Neural progenitor cell (in vitro differentiated cells): Measurements from ENCODE around the gene COL25A1. TPM values are rescaled to one million over a fixed set of nuclear protein-coding genes. Genes with fewer than 3 reads are reported as not detected.
"Not testable (repeated sequence)": the region's sequence is repeated elsewhere in the genome, so short reads cannot be mapped to it uniquely, and the experiment has no call there.

ENCODE experiments used
- DNase-seq: peaks from one replicate; pipeline ENCODE4 v3.0.0-alpha.2; 2016; ENCODE audit warnings: low spot score
- H2AFZ ChIP-seq: fragments of 200-600 bp; sonication (generic); replicated peaks from 2 replicates; pipeline ENCODE4 v1.6.1; 2016; ENCODE audit warnings: antibody characterized with exemption
- H3F3A ChIP-seq: fragments of 200-600 bp; sonication (generic); 2 replicates; pipeline ENCODE4 v1.6.1; 2016; ENCODE audit warnings: antibody characterized with exemption, low read depth
- H3K27ac ChIP-seq: fragments of 200-600 bp; sonication (generic); 2 replicates; pipeline ENCODE4 v1.5.1; 2016; ENCODE audit warnings: mild to moderate bottlenecking
- H3K27me3 ChIP-seq: fragments of 200-600 bp; sonication (generic); 2 replicates; pipeline ENCODE4 v1.6.1; 2016; ENCODE audit warnings: mild to moderate bottlenecking, moderate library complexity
- H3K36me3 ChIP-seq: fragments of 200-600 bp; sonication (generic); 2 replicates; pipeline ENCODE4 v1.5.1; 2016
- H3K4me1 ChIP-seq: fragments of 200-600 bp; sonication (generic); 2 replicates; pipeline ENCODE4 v1.6.1; 2016; ENCODE audit warnings: mixed run types
- H3K4me2 ChIP-seq: fragments of 200-600 bp; sonication (generic); 2 replicates; pipeline ENCODE4 v1.6.1; 2016
- H3K4me3 ChIP-seq: fragments of 200-600 bp; sonication (generic); 2 replicates; pipeline ENCODE4 v1.5.1; 2016
- H3K79me2 ChIP-seq: fragments of 200-600 bp; sonication (generic); 2 replicates; pipeline ENCODE4 v1.6.1; 2016; ENCODE audit warnings: low read depth
- H3K9ac ChIP-seq: fragments of 200-600 bp; sonication (generic); 2 replicates; pipeline ENCODE4 v1.6.1; 2016
- H3K9me3 ChIP-seq: fragments of 200-600 bp; sonication (generic); 2 replicates; pipeline ENCODE4 v1.5.1; 2016; ENCODE audit warnings: low read depth
- H4K20me1 ChIP-seq: fragments of 200-600 bp; sonication (generic); 2 replicates; pipeline ENCODE4 v1.6.1; 2016; ENCODE audit warnings: low read depth
- H3K27ac Mint-ChIP-seq: 3 replicates; pipeline ENCODE4 v1.8.0; 2021; ENCODE audit warnings: mixed read lengths
- H3K27me3 Mint-ChIP-seq: 2 replicates; pipeline ENCODE4 v1.8.0; 2022; ENCODE audit warnings: low read depth, mild to moderate bottlenecking, inconsistent platforms, moderate library complexity, mixed read lengths; ENCODE audit not compliant: insufficient read depth
- H3K36me3 Mint-ChIP-seq: 3 replicates; pipeline ENCODE4 v1.8.0; 2021; ENCODE audit warnings: mixed read lengths
- H3K4me1 Mint-ChIP-seq: 3 replicates; pipeline ENCODE4 v1.8.0; 2021; ENCODE audit warnings: mixed read lengths
- H3K4me3 Mint-ChIP-seq: 3 replicates; pipeline ENCODE4 v1.8.0; 2021; ENCODE audit warnings: mild to moderate bottlenecking, moderate library complexity, mixed read lengths
- H3K9me3 Mint-ChIP-seq: 3 replicates; pipeline ENCODE4 v1.8.0; 2020; ENCODE audit warnings: mixed read lengths
- EZH2 ChIP-seq: fragments of 200-600 bp; sonication (generic); IDR thresholded peaks from 2 replicates; pipeline ENCODE4 v1.6.1; 2017; ENCODE audit warnings: antibody characterized with exemption, mild to moderate bottlenecking, moderate library complexity
- EZH2phosphoT487 ChIP-seq: fragments of 200-600 bp; sonication (generic); IDR thresholded peaks from 2 replicates; pipeline ENCODE4 v1.6.1; 2017; ENCODE audit warnings: antibody characterized with exemption
- total RNA-seq: library from RNA; depleted of rRNA; stranded (reverse); fragments of >200 nt; gene quantifications from 2 replicates; pipeline ENCODE4 v1.2.3, GENCODE V29; 2015; ENCODE audit warnings: low replicate concordance
- TF ChIP-seq, protein P1 (sequence below): fragments of 200-600 bp; sonication (generic); IDR thresholded peaks from 2 replicates; pipeline ENCODE4 v1.5.1; 2017; ENCODE audit warnings: antibody characterized with exemption, mild to moderate bottlenecking

Gene COL25A1
- total RNA-seq, 1 donor from 2014 or later: 1.3 TPM

DNA sequence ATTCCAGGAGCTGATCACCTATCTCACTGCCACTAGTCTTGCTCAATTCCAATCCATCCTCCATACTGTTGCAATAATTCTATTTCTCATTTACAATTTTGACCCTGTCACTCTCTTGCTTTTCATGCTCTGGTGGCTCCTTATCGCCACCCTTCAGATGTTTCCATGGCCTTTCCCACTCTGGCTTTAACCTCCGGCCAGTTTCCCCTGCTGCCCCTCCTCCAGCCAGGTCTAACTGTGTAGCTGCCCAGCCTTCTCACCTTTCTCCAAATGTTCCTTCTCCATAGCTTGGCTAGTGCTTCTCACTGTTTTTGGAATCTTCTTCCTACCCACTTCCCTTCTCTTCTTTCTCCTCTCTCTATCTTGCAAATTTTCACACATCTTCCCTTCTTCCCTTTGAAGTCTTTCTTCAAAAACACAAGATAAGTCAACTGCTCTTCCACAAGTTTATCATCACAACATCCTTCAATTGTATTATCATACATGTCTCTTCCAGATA, 153.8 kb downstream of the COL25A1 start:
- Histone ChIP-seq H3K27me3 (no peaks in the 10 kb centered on the region), H3K36me3 (no peaks in the 10 kb centered on the region), H3K4me2 (no peak overlapping the region), H3K4me1 (peaks cover 7% of the 10 kb centered on the region), H4K20me1 (no peaks in the 10 kb centered on the region), H2AFZ (no peak overlapping the region), H3K4me3 (no peak overlapping the region), H3K79me2 (no peaks in the 10 kb centered on the region), H3K9ac (no peak overlapping the region), H3F3A (no peaks in the 10 kb centered on the region), H3K27ac (no peak overlapping the region), H3K9me3 (no peaks in the 10 kb centered on the region)
- DNase-seq: no peak
- Mint-ChIP-seq H3K9me3 (peaks cover 3% of the 10 kb centered on the region), H3K27me3 (no peaks in the 10 kb centered on the region), H3K4me1 (no peaks in the 10 kb centered on the region), H3K27ac (no peak overlapping the region), H3K4me3 (no peak overlapping the region), H3K36me3 (no peaks in the 10 kb centered on the region)
- TF ChIP-seq, protein P1, sequence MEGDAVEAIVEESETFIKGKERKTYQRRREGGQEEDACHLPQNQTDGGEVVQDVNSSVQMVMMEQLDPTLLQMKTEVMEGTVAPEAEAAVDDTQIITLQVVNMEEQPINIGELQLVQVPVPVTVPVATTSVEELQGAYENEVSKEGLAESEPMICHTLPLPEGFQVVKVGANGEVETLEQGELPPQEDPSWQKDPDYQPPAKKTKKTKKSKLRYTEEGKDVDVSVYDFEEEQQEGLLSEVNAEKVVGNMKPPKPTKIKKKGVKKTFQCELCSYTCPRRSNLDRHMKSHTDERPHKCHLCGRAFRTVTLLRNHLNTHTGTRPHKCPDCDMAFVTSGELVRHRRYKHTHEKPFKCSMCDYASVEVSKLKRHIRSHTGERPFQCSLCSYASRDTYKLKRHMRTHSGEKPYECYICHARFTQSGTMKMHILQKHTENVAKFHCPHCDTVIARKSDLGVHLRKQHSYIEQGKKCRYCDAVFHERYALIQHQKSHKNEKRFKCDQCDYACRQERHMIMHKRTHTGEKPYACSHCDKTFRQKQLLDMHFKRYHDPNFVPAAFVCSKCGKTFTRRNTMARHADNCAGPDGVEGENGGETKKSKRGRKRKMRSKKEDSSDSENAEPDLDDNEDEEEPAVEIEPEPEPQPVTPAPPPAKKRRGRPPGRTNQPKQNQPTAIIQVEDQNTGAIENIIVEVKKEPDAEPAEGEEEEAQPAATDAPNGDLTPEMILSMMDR: no peak
- no peak for TF ChIP-seq EZH2phosphoT487
- no peak for TF ChIP-seq EZH2

DNA sequence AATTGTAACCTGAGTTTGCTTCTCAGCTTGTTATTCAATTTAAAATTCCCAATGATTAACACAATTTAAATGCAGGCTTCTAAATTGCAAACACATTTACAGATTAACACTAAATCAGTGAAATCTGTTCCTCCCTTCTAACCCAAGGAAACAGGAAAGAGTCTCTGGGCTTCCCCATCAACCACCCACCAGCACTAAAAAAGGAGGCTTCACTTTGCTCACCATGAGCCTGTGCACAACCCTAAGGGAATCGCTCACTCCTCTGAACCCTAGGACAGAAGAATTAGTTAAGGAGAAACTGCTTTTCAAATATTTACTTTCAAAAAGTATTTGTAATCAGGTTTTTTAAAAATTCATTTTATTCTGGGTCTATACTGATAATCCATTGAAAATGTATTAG, 155.3 kb downstream of the COL25A1 start:
- H3K27ac ChIP-seq: no peak overlapping the region
- no peaks in the 10 kb centered on the region for H3K79me2 ChIP-seq
- no peak overlapping the region for H3K4me3 ChIP-seq
- Mint-ChIP-seq H3K4me3 (no peak overlapping the region), H3K36me3 (no peaks in the 10 kb centered on the region), H3K4me1 (no peaks in the 10 kb centered on the region), H3K27me3 (no peaks in the 10 kb centered on the region), H3K27ac (no peak overlapping the region), H3K9me3 (peaks cover 5% of the 10 kb centered on the region)
- H3K36me3 ChIP-seq: no peaks in the 10 kb centered on the region
- TF ChIP-seq EZH2phosphoT487: no peak
- TF ChIP-seq EZH2: no peak
- TF ChIP-seq, protein P1: no peak
- H4K20me1 ChIP-seq: no peaks in the 10 kb centered on the region
- no peak overlapping the region for H3K4me2 ChIP-seq
- no peaks in the 10 kb centered on the region for H3K27me3 ChIP-seq
- DNase-seq: no peak
- H3K4me1 ChIP-seq: peaks cover 7% of the 10 kb centered on the region
- no peaks in the 10 kb centered on the region for H3K9me3 ChIP-seq
- no peak overlapping the region for H2AFZ ChIP-seq
- no peaks in the 10 kb centered on the region for H3F3A ChIP-seq
- H3K9ac ChIP-seq: no peak overlapping the region

DNA sequence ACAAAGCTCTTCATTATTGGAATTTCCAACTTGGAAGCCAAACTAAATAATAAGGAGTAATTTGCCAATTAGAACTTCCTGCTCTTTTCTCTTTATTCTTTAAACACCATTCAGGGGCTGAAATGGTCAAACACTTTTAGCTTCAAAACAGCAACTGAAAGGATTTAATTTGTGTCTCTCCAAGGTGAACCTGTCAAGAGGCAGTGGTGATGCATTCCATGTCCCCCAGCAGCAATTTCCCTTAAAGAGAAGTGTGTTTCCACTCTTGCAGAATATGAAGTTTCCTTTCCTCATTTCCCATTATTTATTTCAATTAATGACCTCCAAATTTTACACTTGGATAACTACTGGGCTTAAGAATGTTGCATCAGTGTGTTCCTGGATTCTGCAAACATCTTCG, 156.0 kb downstream of the COL25A1 start:
- no peaks in the 10 kb centered on the region for H3F3A ChIP-seq
- H3K36me3 ChIP-seq: no peaks in the 10 kb centered on the region
- no peak overlapping the region for H3K4me3 ChIP-seq
- no peak for DNase-seq
- H3K9ac ChIP-seq: no peak overlapping the region
- no peak overlapping the region for H3K4me3 Mint-ChIP-seq
- H3K9me3 ChIP-seq: no peaks in the 10 kb centered on the region
- no peak for TF ChIP-seq EZH2
- TF ChIP-seq, protein P1: no peak
- no peak for TF ChIP-seq EZH2phosphoT487
- no peak overlapping the region for H3K27ac Mint-ChIP-seq
- no peaks in the 10 kb centered on the region for H3K4me1 Mint-ChIP-seq
- no peaks in the 10 kb centered on the region for H3K36me3 Mint-ChIP-seq
- H4K20me1 ChIP-seq: no peaks in the 10 kb centered on the region
- peaks cover 7% of the 10 kb centered on the region for H3K4me1 ChIP-seq
- no peaks in the 10 kb centered on the region for H3K27me3 ChIP-seq
- no peak overlapping the region for H2AFZ ChIP-seq
- H3K27ac ChIP-seq: no peak overlapping the region
- no peak overlapping the region for H3K4me2 ChIP-seq
- no peaks in the 10 kb centered on the region for H3K79me2 ChIP-seq
- peaks cover 6% of the 10 kb centered on the region for H3K9me3 Mint-ChIP-seq
- H3K27me3 Mint-ChIP-seq: no peaks in the 10 kb centered on the region

DNA sequence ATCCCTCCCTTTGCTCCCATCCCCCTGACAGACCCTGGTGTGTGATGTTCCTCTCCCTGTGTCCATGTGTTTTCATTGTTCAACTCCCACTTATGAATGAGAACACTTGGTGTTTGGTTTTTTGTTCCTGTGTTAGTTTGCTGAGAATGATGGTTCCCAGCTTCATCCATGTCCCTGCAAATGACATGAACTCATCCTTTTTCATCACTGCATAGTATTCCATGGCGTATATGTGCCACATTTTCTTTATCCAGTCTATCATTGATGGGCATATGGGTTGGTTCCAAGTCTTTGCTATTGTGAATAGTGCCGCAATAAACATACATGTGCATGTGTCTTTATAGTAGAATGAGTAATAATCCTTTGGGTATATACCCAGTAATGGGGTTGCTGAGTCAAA, 164.3 kb downstream of the COL25A1 start:
- H3K4me3 ChIP-seq, H3K9me3 Mint-ChIP-seq, H3K27me3 ChIP-seq, H3K9ac ChIP-seq, H3K27me3 Mint-ChIP-seq, H3K36me3 ChIP-seq, H3K27ac ChIP-seq, H3K79me2 ChIP-seq, H3K4me3 Mint-ChIP-seq, H3F3A ChIP-seq, DNase-seq, H3K9me3 ChIP-seq, H3K4me1 ChIP-seq, H4K20me1 ChIP-seq, H3K27ac Mint-ChIP-seq, H2AFZ ChIP-seq, H3K36me3 Mint-ChIP-seq, H3K4me1 Mint-ChIP-seq, H3K4me2 ChIP-seq: not testable (repeated sequence)
